Activated CD4-positive, alpha-beta T cell treated with anti-CD3 and anti-CD28 coated beads, Interleukin-2, Interleukin-6, amounts not matched to agents 100 ng/mL and 50 ng/mL, durations not matched to agents 16 hours and 8 hours (primary cell): Measurements from ENCODE around the gene PARD3B.
A peak's percentile ranks its signal among the peaks of the same experiment; 100 is the strongest.

Experiments
- DNase-seq: peaks from one replicate; pipeline ENCODE4 v3.0.0-alpha.2; 2020

Gene PARD3B

GRCh38 chr2:204972606-204973336 lies 427.5 kb downstream of the PARD3B start:
- no peak for DNase-seq

GRCh38 chr2:204973616-204974015 lies 428.3 kb downstream of the PARD3B start:
- no peak for DNase-seq

DNA sequence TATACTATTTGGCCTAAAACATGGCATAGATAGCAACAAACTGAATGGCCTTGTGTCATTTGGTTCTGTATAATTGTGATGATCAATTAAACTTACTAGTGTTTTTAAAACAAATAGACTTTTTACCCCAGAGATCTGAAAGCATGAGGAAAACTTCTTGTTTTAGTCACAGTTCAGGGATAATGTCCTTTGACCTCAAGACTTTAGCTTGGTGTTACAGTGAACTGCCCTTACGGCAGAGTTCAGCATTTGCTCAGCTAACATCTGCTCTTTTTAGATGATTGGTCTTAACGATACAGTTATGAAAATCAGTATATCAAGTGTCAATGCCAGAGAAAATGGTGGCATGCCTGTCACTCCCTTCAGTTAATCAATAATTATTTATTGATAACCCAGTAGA lies 429.2 kb downstream of the PARD3B start:
- no peak for DNase-seq

- DNase-seq = no peak
These were observed 432.6 kb downstream of the PARD3B start for GRCh38 chr2:204977914-204978313.

GRCh38 chr2:204982303-204982702 lies 437.0 kb downstream of the PARD3B start:
- peak; percentile 4 for DNase-seq

DNA sequence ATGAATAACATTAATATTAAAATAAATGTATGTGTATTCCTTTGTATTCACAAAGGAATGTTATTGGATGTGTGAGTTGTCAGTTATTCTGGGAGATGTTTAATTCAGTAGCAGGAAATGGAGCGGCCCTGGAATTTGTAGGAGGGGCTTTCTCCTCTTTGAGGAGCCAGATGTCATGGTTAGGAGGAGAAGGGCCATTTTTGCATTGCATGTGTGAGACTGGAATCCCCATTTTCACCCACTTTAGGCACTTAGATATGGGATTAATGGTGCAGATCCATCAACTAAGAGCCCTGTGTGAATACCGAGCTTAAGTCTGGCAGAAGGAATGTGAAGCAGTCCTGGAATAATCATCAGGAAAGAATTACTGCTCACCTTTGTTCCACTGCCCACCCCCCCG lies 439.2 kb downstream of the PARD3B start:
- no peak for DNase-seq

GRCh38 chr2:204986641-204987040 lies 441.4 kb downstream of the PARD3B start:
- DNase-seq = no peak

- no peak for DNase-seq
These were observed 443.6 kb downstream of the PARD3B start for GRCh38 chr2:204988836-204989235.

DNA sequence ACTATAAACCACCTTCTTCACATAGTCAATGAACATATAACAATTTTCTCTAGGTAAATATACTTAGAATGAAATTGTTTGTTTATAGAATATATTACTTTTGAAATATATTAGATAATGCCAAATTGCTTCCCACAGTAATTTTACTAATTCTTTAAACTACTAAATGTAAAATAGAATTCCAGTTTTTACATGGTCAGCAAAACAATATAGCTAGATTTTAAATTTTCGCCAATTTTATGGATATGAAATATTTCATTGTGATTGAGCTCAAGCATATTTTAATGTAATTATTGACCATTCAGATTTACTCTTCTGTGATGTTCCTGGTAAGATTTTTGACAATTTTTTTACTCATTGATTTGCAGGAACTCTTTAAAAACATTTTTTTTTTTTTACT lies 444.6 kb downstream of the PARD3B start:
- no peak for DNase-seq

DNA sequence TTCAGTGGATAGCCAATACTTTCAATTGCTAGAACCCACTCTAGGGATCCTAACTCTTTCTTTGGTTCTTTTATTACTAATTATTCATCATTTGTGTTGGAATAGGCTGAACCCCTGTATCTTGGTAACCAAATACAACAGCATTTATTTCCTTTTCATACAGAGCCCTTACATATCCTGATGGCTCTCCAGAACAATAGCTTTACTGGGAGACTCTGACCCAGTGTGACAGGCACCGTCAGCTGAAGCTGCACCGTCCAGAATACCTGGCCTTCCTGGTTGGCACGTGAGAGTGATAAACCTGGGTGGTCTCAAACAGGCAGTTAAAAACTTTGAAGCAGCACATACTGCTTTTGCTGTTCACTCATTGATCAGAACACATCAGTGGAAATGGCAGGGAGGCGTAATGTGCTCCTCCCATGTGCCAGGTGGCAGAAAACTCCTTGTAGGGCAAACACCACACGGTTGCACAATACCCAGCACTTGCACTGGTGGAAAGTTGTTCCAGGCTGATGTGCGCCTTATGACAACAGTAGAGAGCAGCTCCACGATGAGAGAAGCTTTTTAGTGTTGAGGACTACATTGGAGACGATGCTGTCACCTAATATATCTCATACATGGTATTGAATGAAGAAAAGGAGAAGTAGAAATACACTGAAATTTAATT lies 456.2 kb downstream of the PARD3B start:
- no peak for DNase-seq

GRCh38 chr2:205002390-205002789 lies 457.1 kb downstream of the PARD3B start:
- peak; percentile 25 for DNase-seq

DNA sequence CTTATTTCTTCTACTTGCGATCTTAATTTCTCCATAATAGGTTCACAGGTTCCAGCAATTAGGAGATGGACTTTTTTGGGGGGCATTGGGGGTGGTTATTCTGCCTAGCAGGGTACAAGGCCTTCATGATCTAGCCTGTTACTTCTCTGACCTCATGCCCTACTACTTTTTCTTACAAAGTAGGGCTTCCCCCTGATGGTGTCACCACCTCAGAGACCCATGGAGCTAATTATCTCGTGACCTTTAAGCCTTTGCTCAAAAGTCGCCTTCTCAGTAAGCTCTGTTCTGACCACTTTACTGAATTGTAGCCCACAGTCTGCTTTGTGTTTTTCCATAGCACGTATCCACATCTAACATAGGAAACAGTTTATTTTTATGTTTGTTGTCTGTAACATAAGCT lies 458.0 kb downstream of the PARD3B start:
- no peak for DNase-seq

DNA sequence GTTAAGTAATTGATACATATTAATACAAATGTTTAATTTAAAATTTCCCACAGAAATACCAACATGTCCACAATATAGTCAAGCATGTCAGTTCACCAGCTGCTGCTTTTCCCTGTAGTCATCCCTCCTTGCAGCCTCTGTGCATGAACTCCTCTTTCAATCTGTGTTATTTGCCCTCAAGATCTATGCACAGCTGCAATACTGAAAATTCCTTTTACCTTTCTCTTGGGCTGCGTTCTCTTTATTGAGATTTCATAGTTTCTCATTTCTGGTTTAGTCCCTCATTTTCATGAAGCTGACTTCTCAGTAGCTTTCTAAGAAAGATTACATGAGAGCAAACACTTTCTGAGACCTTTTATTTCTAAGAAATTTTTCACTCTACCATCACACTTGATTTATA lies 464.9 kb downstream of the PARD3B start:
- no peak for DNase-seq

DNA sequence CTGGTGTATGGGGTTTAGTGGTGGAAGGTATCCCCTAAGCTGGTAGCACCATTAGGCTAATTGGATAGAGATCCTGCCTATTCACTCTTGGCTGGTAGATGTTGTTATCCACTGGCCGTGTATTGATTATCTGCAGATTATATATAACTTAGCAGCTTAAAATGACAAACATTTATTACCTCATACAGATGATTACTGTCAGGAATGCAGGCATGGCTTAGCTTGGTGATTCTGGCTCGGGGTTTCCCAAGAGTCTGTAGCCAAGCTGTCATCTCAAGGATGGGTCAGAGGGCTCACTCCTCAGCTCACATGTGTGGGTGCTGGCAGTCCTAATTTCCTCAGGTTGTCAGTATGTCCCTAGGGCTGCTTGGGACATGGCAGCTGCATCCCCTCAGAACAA lies 465.8 kb downstream of the PARD3B start:
- no peak for DNase-seq

- no peak for DNase-seq
These were observed 467.7 kb downstream of the PARD3B start for GRCh38 chr2:205012961-205013360.

DNA sequence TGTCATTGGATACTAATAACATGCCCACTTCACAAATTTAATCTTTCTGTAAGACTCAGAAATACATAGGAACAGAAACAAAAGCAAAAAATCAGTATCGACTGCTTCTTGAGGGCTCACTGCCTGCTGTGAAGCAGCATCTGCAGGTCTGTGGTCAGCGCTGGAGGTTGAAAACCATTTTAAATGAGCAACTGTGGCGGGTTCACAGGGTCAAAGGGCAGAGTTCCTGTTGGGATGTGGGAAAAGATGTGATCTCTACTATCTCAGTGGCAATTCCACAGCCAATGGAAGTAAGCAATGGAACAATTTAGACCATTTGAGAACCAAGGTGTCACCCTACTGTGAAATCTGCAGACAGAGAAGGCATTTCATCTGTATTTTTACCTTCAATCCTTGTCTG lies 468.3 kb downstream of the PARD3B start:
- DNase-seq = no peak

DNA sequence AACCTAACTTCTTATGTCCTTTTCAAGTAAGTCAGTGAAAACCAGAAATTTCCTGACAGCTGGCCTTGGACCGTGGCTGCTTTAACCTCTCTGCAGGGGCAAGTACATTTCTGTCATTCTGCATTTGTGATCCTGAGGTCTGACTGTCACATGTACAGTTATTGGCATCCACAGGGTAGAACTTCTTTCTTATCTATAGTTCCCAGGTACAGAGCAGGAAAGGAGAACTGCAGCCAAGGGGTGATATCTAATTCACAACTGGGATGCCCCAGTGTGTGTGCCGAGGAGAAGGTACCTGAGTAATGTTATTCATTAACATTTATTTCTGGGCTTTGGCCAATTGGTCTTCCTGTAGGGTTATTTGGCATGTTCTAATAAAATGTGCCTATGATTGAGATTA lies 468.9 kb downstream of the PARD3B start:
- DNase-seq = no peak

GRCh38 chr2:205017381-205017780 lies 472.1 kb downstream of the PARD3B start:
- DNase-seq = no peak

- DNase-seq = no peak
These were observed 472.6 kb downstream of the PARD3B start for GRCh38 chr2:205017912-205018311.

- no peak for DNase-seq
These were observed 475.4 kb downstream of the PARD3B start for GRCh38 chr2:205020673-205021072.

DNA sequence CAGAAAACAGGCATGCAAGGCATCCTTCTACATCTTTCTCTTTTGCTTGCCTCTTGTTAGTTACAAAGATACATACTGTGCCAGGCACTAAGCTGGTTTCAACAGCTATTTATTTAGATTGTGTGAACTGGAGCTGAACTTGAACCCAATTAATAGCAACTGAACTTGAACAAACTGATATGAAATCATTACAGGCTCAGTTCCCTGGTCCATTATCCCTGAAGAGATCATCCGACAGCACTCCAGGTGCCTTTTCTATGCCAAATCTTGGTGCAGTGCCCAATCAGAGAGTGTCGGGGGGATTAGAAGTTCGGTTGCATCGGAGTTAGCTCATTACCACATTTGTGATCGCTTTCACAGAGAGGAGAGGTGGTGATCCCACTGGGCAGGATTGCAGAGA lies 477.6 kb downstream of the PARD3B start:
- DNase-seq = no peak

- DNase-seq = peak; percentile 82
These were observed 479.7 kb downstream of the PARD3B start for GRCh38 chr2:205024822-205025518.

GRCh38 chr2:205025580-205026240 lies 480.4 kb downstream of the PARD3B start:
- DNase-seq = no peak

DNA sequence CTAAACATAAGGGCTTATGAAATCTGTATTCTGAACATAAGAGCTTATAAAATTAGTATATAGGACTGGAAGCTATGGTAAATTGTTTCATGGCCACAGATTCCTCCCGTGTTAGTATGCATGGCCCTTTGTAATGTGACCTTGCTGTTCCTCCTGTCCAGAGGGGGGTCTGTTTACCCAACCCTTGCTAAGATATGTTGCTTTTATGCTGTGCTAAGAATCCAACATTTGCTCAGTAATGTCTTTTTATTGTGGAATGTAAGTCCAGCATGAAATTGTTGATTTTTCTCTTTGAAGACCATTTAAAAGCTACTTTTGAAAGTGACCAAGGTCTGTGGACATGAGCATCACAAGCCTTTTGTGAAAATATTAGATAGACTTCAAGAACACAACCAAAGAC lies 485.4 kb downstream of the PARD3B start:
- DNase-seq = no peak
